HG03432 (cell line): ENCODE results near the gene DGKG.
A peak's percentile ranks its signal among the peaks of the same experiment; 100 is the strongest.

Experiments
- ATAC-seq: cut with Tn5 transposase; IDR thresholded peaks from one replicate; pipeline ENCODE4 v1.9.1; 2021; ENCODE audit warnings: mild to moderate bottlenecking, moderate library complexity; ENCODE audit not compliant: unreplicated experiment

The DGKG gene

DNA sequence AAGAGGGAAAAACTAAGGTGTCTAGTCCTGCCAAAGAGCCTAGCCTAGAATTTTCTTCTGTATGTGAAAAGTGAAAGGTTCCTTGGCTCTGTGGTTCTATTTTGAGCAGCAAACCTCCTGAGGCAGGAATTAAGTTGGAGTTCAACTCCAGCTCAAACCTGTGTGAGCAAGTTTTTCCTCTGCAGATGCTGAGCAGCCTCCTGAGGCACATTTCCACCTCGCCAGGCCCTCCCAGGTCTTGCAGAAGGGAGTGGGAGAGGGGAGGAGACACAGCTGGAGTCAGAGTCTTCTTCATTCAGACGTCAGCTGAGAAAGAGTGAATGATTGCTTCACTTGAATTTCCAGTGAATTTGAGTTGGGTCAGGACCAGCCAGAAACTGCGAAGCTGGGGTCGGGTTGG is 183.6 kb downstream of the DGKG start:
- ATAC-seq, result no peak

DNA sequence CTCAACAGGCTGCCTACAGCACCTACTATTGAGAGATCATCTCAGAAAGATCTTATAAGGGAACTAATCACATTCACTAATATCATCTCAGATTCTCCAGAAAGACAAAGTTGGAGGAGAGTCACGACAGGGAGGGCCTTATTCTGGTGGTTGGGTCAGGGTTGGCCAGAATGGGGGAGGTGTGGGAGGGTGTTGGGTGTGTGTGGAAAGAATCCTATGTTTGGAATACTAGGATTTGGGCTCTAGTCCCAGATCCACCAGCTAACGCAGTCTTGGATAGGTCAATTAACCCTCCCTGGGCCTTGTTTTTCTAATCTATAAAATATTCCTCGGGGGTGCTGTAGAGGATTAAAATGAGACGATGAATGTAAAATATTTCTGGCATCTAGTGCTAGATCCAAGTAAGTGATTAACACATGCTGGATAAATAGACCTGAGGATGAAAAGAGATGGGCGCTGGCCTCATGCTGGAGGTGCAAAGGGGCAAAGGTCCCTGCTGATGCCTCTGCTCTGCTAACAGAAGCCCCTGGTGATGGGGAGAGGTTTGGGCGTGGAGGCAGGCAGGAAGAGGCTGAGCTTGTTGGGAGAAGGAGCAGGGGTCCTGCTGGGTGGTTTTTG is 185.6 kb downstream of the DGKG start:
- ATAC-seq, result no peak

DNA sequence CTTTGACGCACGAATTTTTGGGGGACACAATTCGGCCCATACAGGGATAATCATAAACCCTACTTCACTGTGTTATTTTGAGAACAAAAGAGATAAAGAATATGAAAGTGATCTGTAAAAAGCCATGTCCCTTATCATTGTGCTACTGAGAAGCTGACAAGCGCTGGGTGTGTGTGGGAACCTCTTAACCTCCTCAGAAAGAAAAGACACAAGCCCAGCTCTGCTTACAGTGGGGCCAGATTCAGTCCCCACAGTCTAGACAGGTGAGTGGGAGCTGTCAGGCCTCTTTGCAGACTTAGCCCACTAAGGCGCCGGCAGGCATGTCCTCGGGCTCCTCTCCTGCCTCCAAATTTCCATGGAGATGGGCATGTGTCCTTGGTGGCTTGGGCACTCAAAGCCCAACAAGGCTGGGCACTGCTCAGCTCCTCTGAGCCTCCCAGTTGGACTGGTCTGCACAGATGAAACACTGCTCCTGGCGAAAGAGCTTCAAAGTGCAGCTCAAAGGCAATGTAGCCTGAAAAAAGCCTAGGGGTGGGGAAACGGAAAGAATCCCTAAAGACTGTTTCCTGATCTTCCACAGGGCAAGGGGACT is 188.7 kb downstream of the DGKG start:
- ATAC-seq, result no peak

DNA sequence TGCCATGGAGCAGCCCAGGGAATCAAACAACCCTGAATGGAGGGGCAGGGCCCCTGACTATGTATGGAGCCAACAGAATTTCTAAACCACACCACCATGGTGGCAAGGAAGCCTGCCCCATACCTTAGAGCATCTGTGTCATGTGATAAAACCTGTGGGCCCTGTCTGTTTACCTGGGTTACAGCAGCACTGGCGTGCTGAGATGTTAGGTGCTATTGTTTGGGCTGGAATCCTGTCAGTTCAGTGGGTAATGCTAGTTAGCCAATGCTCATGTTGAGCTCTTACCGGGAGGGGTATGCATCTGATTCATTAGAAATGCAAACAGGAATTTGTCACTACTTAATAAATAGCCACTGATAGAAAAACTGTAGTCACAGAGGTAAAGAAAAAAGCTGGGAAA is 189.7 kb downstream of the DGKG start:
- ATAC-seq, result no peak

GRCh38 chr3:186171521-186171920 is 190.5 kb downstream of the DGKG start:
- no peak for ATAC-seq

DNA sequence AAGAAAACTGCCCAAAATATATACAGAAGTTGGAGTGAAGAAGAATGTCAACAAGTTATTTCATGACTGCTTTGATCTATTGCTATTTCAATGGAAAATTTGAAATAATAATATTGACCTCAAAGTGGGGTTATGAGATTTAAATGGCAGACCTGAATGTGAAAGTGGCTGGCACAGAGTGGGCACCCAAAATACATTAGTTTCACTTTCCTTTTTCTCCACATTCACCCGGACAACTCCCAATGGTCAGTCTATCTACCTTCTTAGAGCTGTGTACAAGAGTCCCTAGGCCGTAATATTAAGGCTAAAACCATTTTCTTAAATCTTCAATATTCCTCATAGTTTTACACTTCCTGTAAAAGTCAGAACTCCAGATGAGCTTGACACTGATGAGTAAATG is 191.5 kb downstream of the DGKG start:
- no peak for ATAC-seq

DNA sequence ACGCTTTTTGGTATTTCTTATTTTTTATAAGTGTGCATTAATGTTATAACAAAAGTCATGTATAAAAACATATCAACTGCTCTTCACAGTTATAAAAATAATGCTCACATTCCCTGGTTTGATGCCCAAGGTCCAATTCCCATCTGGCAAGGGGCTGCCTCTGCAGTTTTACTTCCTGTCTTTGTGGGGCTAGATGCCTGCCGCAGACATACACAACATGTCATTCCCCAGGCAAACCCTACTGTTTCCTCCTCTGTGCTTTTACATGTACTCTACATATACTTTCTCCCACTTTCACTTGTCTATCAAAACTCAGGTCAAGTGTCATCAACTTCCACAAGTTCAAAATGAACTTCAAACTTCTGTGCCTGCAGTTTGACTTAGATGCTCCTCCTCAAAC is 192.7 kb downstream of the DGKG start:
- ATAC-seq, result no peak

GRCh38 chr3:186168976-186169375 is 193.1 kb downstream of the DGKG start:
- no peak for ATAC-seq

GRCh38 chr3:186167646-186168395 is 194.2 kb downstream of the DGKG start:
- ATAC-seq, result no peak

DNA sequence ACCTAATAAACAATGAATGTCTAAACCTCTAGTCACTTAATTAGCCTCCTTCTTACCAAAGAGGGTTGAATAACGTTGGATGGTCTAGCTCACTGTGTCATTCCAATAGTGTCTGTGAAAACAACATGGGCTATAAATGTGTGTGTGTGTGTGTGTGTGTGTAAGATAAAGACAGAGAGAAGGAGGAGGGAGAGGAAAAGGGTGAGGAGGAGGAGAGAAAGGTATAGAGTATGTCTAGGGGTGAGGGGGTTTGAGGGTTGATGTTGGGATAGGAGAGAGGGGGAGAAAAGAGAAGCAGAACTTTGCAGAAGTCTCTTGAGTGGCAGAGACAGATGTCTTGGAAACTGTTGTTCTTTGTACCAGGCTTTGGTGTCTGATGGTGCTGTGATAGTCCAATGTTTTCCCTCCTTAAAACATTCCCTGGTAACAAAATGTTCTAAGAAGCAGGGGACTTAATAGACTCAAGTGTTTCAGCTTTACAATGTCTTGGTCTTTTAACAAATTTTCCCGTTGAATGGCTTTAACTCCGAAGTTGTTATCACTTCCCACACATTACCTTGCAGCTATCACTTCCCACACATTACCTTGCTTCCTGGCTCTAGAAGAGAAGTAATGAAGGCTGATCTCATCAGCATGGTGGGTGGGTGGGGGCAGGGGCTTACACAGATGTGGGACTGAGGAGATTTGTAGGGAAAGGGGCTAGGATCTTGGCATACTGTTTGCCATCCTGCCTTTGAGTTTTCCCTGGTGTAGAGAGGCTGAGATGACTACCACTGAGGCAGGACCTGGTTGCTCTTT is 195.3 kb downstream of the DGKG start:
- ATAC-seq, result no peak

DNA sequence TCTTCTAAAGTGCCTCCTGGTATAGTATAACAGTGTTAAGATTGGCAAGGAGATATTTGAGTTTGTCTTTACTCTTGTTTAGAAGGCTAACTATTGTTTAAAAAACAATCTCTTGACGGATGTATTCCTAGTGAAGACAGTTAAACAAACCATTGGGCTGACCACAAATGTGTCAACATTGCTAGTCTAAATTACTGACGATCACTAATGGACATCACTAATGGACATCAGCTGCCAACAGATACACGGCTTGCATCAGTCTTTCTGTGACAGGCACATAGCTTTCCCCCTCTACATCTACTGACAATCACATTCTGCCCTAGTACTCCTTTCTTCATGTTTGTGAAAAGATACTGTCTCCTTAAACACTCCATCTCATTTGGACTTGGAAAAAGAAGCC is 196.0 kb downstream of the DGKG start:
- ATAC-seq, result no peak

- no peak for ATAC-seq
Observed at GRCh38 chr3:186165331-186165730, 196.7 kb downstream of the DGKG start.

DNA sequence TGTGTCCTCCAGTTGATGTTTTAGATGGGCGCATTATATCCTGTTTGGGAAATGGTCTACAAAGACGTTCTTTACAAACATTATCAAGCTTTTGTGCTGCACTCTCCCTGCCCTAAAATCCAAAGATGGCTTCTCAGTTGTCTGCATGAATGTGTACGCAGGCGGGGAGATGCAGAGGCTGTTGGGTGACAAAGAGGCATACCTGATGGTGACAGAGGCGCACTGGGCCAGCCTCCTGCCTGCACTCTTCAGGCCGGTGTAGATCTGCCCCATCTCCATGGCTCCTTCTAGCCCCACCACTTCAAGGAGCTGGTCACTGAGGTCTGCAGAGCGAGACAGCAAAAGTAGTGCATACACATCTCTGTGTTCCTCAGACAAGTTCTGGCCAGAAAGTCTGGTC is 197.3 kb downstream of the DGKG start:
- ATAC-seq, result no peak

DNA sequence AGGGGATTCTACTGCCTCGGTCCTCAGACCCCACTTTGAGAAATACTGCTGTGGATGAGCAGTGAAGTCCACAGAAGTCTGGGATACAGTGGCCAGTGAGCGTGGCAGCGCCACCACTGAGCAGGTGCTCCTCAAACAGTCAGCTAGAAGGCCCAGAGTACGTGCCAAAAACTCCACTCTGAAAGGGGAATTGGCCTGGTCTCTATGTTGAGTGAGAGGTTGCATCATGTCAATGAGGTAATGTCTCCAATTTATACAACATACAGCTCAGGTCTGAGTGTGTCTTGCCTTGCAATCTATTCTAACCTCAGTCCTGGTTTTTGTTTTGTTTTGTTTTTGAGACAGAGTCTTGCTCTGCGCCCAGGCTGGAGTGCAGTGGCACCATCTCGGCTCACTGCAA is 199.8 kb downstream of the DGKG start:
- no peak for ATAC-seq

GRCh38 chr3:186160691-186161243 is 201.3 kb downstream of the DGKG start:
- ATAC-seq, result no peak

DNA sequence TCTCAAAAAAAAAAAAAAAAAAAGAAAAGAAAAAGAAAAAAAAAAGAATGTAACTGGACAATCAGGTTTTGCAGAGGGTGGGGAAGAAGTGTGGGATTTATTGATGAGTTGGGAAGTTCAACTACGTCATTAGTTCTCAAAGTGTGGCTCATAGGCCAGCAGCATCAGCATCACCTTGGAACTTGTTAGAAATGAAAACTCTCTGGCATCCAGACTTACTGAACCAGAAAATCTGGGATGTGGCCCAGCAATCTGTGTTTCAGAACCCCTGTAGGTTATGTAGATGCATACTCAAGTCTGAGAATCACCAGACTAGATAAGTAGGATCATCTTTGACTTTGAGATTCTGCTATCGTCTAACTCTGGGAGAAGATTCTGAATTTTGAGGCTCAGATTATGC is 207.4 kb downstream of the DGKG start:
- ATAC-seq, result no peak

GRCh38 chr3:186152889-186153292 is 209.1 kb downstream of the DGKG start:
- peak; percentile 88 for ATAC-seq

DNA sequence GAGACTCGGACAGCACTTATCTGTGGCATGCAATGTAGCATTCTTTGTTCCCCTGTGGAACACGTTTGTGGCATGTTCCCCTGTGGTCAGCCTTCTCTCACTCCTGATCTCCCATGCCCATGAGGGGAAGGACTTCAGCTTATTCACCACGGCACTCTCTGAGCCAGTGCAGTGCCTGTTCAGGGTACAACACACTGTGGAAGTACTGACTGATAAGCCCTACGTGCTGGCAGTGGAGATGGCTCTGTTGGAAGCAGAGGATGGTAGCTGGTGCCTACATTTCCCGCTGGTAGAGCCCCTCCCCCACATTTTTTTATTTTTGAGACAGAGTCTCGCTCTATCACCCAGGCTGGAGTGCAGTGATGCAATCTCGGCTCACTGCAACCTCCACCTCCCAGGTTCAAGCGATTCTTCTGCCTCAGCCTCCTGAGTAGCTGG is 209.7 kb downstream of the DGKG start:
- peak; percentile 20 for ATAC-seq

DNA sequence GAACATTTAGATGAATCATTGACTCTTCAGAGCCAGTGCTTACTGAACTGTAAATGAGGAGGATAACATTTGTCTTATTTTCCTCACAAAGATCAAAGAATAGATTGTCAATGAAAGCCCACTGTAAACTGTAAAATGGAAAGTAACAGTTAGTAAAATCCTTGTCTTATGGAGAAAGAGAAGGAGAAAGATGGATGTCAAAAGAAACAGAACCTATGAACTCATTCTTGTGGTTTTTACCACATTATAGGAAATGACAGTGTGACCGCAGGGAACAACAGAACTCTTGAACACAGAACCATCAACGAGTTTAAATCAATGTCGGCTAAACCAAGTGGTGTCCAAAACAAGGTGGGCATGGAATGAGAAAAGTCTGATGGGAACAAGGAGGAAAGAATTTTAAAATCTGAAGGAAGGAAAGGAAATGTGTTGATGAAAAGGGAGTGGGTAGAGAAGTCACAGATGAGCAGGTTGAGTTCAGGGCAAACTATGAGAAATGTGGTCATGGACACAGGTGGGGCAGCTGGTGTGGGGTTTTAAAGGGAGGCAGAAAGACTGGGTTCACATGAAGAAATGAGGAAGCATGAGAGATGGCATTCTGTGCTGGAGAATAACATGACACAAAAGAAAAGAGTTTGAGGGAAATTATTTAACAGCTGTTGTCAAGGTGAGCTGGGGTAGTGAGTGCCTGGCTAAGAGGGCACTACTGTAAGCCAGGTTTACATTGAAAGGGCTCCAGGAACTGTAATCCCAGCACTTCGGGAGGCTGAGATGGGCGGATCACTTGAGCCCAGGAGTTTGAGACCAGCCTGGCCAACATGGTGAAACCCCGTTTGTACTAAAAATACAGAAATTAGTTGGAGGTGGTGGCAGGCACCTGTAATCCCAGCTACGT is 210.7 kb downstream of the DGKG start:
- ATAC-seq, result no peak
